ENCODE data around the gene PAX9. TPM values are rescaled to one million over a fixed set of nuclear protein-coding genes. Genes with fewer than 3 reads are reported as not detected.

PAX9 gene
- total and polyA plus RNA-seq, 11 donors, result not detected

DNA sequence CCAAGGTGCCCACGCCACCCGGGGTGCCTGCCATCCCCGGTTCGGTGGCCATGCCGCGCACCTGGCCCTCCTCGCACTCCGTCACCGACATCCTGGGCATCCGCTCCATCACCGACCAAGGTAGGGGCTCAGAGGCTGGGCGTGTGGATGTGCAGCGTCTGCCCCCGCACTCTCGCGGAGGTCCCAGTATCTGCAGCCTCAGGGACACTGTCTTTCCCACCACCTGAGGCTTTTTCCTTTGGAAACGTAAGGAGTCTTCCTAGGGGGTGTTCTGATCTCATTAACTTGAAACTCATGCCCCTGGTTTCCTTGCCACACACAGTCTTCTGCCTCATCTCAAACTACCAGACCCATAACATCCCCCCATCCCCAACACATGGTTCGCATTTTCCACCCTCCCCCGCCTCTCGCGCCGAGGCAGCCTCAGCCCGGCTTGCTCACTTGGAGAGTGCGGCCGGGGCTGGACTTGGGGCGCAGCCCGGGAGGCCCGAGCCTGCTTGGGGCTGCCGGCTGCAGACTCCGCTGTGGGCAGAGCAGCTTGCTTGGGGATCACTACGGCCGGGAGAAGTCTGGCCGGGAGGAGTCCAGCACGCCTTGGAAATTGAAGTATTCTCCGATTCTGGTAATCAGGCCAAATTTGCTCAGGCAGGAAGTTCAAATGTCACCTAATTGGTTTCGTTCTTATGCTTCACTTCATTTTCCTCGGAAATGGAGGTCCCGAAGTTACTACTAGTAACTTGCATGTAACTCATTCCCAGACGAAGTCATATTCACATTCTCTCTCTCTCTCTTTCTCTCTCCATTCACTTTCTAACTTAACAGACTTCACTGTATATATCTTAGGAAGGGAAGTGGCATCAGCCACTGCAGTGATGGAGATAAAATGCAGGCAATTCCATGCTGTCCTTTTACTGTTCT is 2.0 kb downstream of the PAX9 start:
- intact Hi-C loops (cut with DNase I), result loop anchor here in 2 of 10 donors (10.0 kb wide), 1 partner anchor 931 kb away; the partner anchor contains the start of genes FOXA1 (in 2 of the 2) and TTC6 (in 2 of the 2)
- TF ChIP-seq, protein P1, sequence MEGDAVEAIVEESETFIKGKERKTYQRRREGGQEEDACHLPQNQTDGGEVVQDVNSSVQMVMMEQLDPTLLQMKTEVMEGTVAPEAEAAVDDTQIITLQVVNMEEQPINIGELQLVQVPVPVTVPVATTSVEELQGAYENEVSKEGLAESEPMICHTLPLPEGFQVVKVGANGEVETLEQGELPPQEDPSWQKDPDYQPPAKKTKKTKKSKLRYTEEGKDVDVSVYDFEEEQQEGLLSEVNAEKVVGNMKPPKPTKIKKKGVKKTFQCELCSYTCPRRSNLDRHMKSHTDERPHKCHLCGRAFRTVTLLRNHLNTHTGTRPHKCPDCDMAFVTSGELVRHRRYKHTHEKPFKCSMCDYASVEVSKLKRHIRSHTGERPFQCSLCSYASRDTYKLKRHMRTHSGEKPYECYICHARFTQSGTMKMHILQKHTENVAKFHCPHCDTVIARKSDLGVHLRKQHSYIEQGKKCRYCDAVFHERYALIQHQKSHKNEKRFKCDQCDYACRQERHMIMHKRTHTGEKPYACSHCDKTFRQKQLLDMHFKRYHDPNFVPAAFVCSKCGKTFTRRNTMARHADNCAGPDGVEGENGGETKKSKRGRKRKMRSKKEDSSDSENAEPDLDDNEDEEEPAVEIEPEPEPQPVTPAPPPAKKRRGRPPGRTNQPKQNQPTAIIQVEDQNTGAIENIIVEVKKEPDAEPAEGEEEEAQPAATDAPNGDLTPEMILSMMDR (IDR thresholded peaks at IDR 0.05), result no peak
- no peak for TF ChIP-seq POLR2A (IDR thresholded peaks at IDR 0.05)
- H3K4me1 ChIP-seq, result peaks cover 0 to 52% (median 28%) of the 10 kb centered on the region in 12 donors
- H3K4me3 ChIP-seq, result peak overlapping the region in 6 of 12 donors; percentile 4 to 36 (median 12)
- ATAC-seq (peak in 1 of 4 donors; percentile 15), DNase-seq (peak in 1 of 5 donors; percentile 26)
- H3K27me3 ChIP-seq, result peaks cover 72 to 100% (median 99%) of the 10 kb centered on the region in 9 donors
- H3K36me3 ChIP-seq, result no peaks in the 10 kb centered on the region
- H3K27ac ChIP-seq, result no peak overlapping the region
- 1 to 5% (median 3%) methylated on average over 21 to 39 of the region's 39 CpGs for WGBS, 4 donors
- no peaks in the 10 kb centered on the region for H3K9me3 ChIP-seq

DNA sequence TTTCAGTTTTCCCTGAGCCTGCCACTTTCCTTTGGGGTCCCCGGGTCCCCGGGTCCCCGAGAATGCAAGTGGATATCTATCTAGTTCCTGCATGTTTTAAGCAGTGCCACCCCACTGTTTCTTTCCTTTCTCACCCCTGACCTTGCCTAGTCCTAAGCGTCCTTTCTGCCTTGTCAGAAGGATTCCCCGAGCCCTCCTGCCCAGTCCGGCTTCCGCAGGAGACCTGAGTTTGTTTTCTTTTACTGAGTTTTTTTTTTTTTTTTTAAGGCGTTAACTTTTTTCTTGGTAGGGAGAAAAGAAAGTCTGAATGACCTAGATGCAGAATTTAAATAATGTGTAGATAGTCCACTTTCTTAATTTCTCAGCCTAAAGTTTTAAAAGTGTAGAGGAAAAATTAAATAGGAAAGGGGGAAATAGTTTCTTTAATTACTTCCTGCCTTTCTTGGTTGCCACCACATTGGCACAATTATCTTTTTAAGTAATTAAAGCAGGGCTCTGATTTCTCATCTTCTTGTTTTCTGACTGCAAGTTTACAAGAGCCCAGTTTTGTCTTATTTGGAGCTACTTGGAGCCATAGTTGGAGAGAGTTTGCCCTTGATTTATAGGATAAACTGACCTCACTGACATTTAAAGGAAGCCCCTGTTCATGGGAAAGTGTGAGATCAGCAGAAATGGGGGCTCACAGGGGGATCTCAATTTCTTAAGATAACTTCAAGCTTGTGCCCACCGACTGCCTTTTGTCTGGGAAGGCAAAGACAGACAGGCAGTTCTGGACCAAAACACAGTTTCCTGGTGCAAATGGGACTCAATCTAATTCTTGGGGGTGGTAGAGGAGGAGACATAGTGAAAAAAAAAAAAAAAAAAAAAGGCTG is 2.9 kb downstream of the PAX9 start:
- no peak overlapping the region for H3K4me3 ChIP-seq
- H3K36me3 ChIP-seq, result no peaks in the 10 kb centered on the region
- 8 to 14% (median 9%) methylated on average over 9 of the region's 9 CpGs for WGBS, 4 donors
- no peak for DNase-seq
- TF ChIP-seq, protein P1 (IDR thresholded peaks at IDR 0.05), result no peak
- TF ChIP-seq POLR2A (IDR thresholded peaks at IDR 0.05), result no peak
- intact Hi-C loops (cut with DNase I), result loop anchor here in 2 of 10 donors (10.0 kb wide), 1 partner anchor 930 kb away; the partner anchor contains the start of genes FOXA1 (in 2 of the 2) and TTC6 (in 2 of the 2)
- no peak overlapping the region for H3K27ac ChIP-seq
- H3K9me3 ChIP-seq, result no peaks in the 10 kb centered on the region
- peaks cover 0 to 43% (median 28%) of the 10 kb centered on the region in 12 donors for H3K4me1 ChIP-seq
- H3K27me3 ChIP-seq, result peaks cover 63 to 100% (median 97%) of the 10 kb centered on the region in 9 donors
- ATAC-seq, result no peak

DNA sequence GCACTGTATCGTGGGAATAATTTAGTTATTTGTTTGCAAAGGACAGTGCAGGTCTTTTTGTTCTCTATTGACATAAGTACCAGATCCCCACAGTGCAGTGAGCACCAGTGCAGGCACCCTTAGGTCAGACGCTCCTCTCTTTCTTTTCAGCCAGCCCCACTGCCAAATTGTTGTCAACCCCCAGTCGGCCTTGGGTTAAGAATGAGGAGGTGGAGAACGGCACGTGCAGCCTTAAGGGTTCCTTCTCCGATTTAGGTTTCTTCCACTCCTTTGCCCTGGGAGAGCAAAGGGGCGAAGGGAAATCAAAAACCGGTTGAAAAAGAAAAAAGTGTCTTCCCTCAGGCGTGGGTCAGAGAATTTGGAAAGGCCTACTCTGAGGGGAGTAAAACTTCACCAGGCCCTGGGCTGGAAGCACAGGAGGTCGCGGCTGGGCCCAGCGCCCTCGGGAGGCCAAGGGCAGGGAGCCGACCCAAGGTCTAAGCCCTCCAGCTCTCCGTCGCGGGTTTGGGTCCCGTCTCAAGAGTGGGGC is 4.3 kb downstream of the PAX9 start:
- peaks cover 0 to 43% (median 27%) of the 10 kb centered on the region in 12 donors for H3K4me1 ChIP-seq
- 21 to 41% (median 26%) methylated on average over 14 to 18 of the region's 18 CpGs for WGBS, 4 donors
- H3K27me3 ChIP-seq, result peaks cover 50 to 100% (median 97%) of the 10 kb centered on the region in 9 donors
- no peaks in the 10 kb centered on the region for H3K9me3 ChIP-seq
- no peak for ATAC-seq
- no peak for DNase-seq
- no peak overlapping the region for H3K27ac ChIP-seq
- H3K4me3 ChIP-seq, result peak overlapping the region in 1 of 12 donors; percentile 8
- TF ChIP-seq, protein P1 (IDR thresholded peaks at IDR 0.05), result no peak
- no peak for TF ChIP-seq POLR2A (IDR thresholded peaks at IDR 0.05)
- intact Hi-C loops (cut with DNase I), result loop anchor here in 2 of 10 donors (10.0 kb wide), 1 partner anchor 929 kb away; the partner anchor contains the start of genes FOXA1 (in 2 of the 2) and TTC6 (in 2 of the 2)
- no peaks in the 10 kb centered on the region for H3K36me3 ChIP-seq

Data from heart left ventricle (tissue), 16 donors.